Osteoblast (primary cell): ENCODE data around the gene BCL7B. TPM values are rescaled to one million over a fixed set of nuclear protein-coding genes. Genes with fewer than 3 reads are reported as not detected.
A peak's percentile ranks its signal among the peaks of the same experiment; 100 is the strongest.

ENCODE experiments used
- DNase-seq: peaks from one replicate; pipeline ENCODE4 v3.0.0; 2011; ENCODE audit warnings: low spot score, mixed read lengths; ENCODE audit not compliant: insufficient read length; ENCODE audit errors: missing footprints
- H2AFZ ChIP-seq: 2 replicates; pipeline ENCODE4 v1.6.0; 2011; ENCODE audit warnings: mild to moderate bottlenecking, low read length
- H3K27ac ChIP-seq: 2 replicates; pipeline ENCODE4 v1.5.1; 2011; ENCODE audit warnings: mild to moderate bottlenecking, low read depth, low read length, moderate library complexity
- H3K27me3 ChIP-seq: 2 replicates; pipeline ENCODE4 v1.6.0; 2012; ENCODE audit warnings: mild to moderate bottlenecking, control low read depth, inconsistent platforms, low read length, moderate library complexity; ENCODE audit not compliant: insufficient read depth
- H3K36me3 ChIP-seq: 2 replicates; pipeline ENCODE4 v1.5.1; 2011; ENCODE audit warnings: mild to moderate bottlenecking, low read length, control low read depth, moderate library complexity; ENCODE audit not compliant: insufficient read depth
- H3K4me1 ChIP-seq: 2 replicates; pipeline ENCODE4 v1.5.1; 2011; ENCODE audit warnings: mild to moderate bottlenecking, low read length, control low read depth, moderate library complexity; ENCODE audit not compliant: insufficient read depth
- H3K4me2 ChIP-seq: 2 replicates; pipeline ENCODE4 v1.6.0; 2011; ENCODE audit warnings: mild to moderate bottlenecking, low read length; ENCODE audit not compliant: insufficient read depth
- H3K4me3 ChIP-seq: fragments of 200-600 bp; sonication (generic); 3 replicates; pipeline ENCODE4 v1.5.1; 2012; ENCODE audit warnings: mild to moderate bottlenecking, low read length, inconsistent platforms; ENCODE audit not compliant: insufficient read depth
- H3K79me2 ChIP-seq: 2 replicates; pipeline ENCODE4 v1.6.0; 2012; ENCODE audit warnings: mild to moderate bottlenecking, low read length, control low read depth, inconsistent platforms; ENCODE audit not compliant: insufficient read depth
- H3K9me3 ChIP-seq: 2 replicates; pipeline ENCODE4 v1.5.1; 2011; ENCODE audit warnings: low read depth, low read length, control low read depth
- H4K20me1 ChIP-seq: 2 replicates; pipeline ENCODE4 v1.6.0; 2012; ENCODE audit warnings: mild to moderate bottlenecking, low read length, control low read depth; ENCODE audit not compliant: insufficient read depth
- total RNA-seq: library from RNA; depleted of rRNA; stranded (reverse); fragments of >200 nt; gene quantifications from 2 replicates; pipeline ENCODE4 v1.2.3, GENCODE V29; 2012
- TF ChIP-seq, protein P1 (sequence below): IDR thresholded peaks from 2 replicates; pipeline ENCODE4 v1.5.1; 2011; ENCODE audit warnings: mild to moderate bottlenecking, low read depth, low read length, moderate library complexity; ENCODE audit errors: extremely low read depth

The BCL7B gene
- total RNA-seq, 1 donor, result 32.9 TPM

DNA sequence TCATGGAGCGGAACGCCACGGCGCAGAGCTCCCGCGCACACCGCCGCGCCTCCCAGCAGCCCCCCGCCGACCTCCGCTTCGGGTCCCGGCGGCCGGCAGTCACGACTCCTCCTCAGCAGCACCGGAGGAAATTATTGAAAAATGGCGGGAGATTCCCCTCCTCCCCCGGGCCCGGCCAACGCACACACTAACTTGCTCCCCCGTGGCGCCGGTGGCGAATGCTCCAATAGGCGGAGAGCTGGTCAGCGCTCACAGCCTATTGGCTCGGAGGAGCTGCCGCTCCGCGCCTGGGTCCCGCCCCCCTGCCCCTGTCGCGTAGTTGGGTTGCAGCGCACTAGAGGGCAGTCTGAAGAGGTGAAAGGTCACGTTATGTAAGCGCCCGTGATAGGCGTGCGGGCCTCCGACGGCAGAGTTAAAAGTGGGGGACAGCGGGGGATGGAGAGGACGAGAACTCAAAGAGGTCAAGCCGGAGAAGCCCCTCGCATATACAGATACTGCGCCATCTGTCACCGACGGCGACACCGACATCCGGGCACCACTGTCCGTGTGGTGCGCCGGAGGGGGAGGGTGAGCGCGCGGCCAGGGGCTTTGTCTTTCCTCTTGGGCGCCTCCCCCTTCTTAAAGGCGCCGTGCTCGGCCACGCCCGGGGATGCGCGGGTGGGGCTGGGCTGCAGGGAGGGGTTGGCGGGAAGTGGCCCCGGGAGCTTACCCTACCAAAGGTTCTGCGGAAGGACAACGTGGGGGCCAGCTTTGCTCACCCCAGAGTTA is 35.2 kb downstream of the BCL7B start, which contains the start of gene BAZ1B:
TSS of gene BAZ1B (minus strand) at position 189 of the 768 bp plus-strand sequence. CDS start 360 bp downstream, outside the sequence.
- Histone ChIP-seq H2AFZ (peak within 1 kb of the TSS; percentile 96), H3K9me3 (no peaks in the 10 kb centered on the region), H3K4me3 (peak within 1 kb of the TSS; percentile 94), H4K20me1 (peaks cover 26% of the 10 kb centered on the region), H3K4me2 (peak within 1 kb of the TSS; percentile 90), H3K27me3 (no peaks in the 10 kb centered on the region), H3K36me3 (peaks cover 8% of the 10 kb centered on the region), H3K27ac (peak within 1 kb of the TSS; percentile 80), H3K79me2 (peaks cover 42% of the 10 kb centered on the region), H3K4me1 (peaks cover 22% of the 10 kb centered on the region)
- DNase-seq, result peak; percentile 100
- TF ChIP-seq, protein P1, sequence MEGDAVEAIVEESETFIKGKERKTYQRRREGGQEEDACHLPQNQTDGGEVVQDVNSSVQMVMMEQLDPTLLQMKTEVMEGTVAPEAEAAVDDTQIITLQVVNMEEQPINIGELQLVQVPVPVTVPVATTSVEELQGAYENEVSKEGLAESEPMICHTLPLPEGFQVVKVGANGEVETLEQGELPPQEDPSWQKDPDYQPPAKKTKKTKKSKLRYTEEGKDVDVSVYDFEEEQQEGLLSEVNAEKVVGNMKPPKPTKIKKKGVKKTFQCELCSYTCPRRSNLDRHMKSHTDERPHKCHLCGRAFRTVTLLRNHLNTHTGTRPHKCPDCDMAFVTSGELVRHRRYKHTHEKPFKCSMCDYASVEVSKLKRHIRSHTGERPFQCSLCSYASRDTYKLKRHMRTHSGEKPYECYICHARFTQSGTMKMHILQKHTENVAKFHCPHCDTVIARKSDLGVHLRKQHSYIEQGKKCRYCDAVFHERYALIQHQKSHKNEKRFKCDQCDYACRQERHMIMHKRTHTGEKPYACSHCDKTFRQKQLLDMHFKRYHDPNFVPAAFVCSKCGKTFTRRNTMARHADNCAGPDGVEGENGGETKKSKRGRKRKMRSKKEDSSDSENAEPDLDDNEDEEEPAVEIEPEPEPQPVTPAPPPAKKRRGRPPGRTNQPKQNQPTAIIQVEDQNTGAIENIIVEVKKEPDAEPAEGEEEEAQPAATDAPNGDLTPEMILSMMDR, result no peak

DNA sequence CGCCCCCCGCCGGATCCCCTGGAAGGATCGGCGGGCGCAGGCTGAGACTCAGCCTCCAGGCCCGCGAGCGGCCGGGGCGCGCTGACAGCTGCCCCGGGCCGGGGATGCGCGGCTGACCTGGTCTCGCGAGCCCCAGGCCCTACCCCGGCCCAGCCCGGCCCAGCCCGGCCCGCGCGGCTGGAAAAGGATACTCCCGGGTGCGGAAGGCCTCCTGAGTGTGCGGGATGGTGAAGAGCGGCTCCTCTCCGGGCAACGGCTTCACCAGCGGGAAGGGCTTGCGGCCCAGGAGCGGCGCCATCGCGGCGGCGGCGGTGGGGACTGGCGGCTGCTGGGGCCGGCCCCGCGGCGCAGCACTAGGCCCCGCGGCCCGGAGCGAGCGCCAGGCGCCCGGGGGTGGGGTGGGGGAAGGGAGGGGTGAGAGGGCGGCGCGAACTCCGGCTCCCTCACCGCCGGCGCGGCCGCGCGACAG is 35.8 kb downstream of the BCL7B start:
- H3K4me2 ChIP-seq, result peak overlapping the region; percentile 90
- peaks cover 22% of the 10 kb centered on the region for H3K4me1 ChIP-seq
- no peaks in the 10 kb centered on the region for H3K9me3 ChIP-seq
- no peaks in the 10 kb centered on the region for H3K27me3 ChIP-seq
- DNase-seq, result peak; percentile 92
- TF ChIP-seq, protein P1, result no peak
- peak overlapping the region; percentile 47 for H2AFZ ChIP-seq
- H3K79me2 ChIP-seq, result peaks cover 48% of the 10 kb centered on the region
- H3K27ac ChIP-seq, result peak overlapping the region; percentile 48
- peaks cover 12% of the 10 kb centered on the region for H3K36me3 ChIP-seq
- peak overlapping the region; percentile 94 for H3K4me3 ChIP-seq
- peaks cover 28% of the 10 kb centered on the region for H4K20me1 ChIP-seq

GRCh38 chr7:73520673-73521635 is 36.5 kb downstream of the BCL7B start:
- Histone ChIP-seq H3K79me2 (peaks cover 55% of the 10 kb centered on the region), H3K27ac (peak overlapping the region; percentile 48), H3K27me3 (no peaks in the 10 kb centered on the region), H3K4me3 (peak overlapping the region; percentile 94), H2AFZ (no peak overlapping the region), H3K4me1 (peaks cover 22% of the 10 kb centered on the region), H3K4me2 (peak overlapping the region; percentile 90), H3K9me3 (no peaks in the 10 kb centered on the region), H3K36me3 (peaks cover 15% of the 10 kb centered on the region), H4K20me1 (peaks cover 28% of the 10 kb centered on the region)
- DNase-seq, result peak; percentile 87
- TF ChIP-seq, protein P1, result no peak
